Neural progenitor cell (in vitro differentiated cells): ENCODE results near the gene PRPF31.

Source experiments
- EZH2 ChIP-seq: fragments of 200-600 bp; sonication (generic); IDR thresholded peaks from 2 replicates; pipeline ENCODE4 v1.6.1; 2017; ENCODE audit warnings: antibody characterized with exemption, mild to moderate bottlenecking, moderate library complexity
- TF ChIP-seq, protein P1 (sequence below): fragments of 200-600 bp; sonication (generic); IDR thresholded peaks from 2 replicates; pipeline ENCODE4 v1.5.1; 2017; ENCODE audit warnings: antibody characterized with exemption, mild to moderate bottlenecking

DNA sequence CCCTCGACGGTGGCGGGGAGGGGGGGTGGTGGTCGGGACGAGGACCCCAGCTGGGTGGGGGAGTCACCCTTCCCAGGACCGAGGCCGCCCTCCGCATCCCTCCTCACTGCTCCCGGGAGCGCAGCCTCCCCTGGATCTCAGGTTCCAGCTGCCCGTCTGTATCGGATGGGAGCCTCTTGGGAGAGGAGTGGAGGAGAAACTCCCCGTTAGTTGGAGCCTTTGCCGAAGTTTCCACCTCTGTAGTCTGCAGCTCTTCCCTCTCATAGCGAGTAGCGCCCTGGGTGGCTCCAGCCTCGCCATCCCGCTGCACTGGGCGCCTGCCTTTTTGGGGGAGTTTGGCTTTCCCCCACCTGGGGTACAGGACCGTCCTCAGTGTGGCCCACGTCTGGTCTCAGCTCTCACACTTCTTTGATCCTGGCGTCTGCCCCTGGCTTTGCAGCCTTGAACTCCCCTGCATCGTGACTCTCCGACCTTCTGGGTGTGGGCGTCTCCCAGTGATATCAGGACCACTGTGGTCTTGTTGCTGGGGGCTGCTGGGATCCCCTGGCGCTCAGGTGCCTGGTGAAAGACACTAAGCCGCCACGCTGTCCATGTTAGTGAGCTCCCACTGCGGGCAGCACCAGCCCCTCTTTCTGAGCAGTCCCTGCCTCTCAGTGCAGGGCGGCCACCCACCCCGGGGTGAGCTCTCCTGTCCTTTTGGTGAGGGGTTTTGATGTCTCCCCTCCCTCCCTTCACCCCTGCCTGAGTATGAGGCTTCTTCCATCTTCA, 23.1 kb downstream of the PRPF31 start:
- TF ChIP-seq, protein P1, sequence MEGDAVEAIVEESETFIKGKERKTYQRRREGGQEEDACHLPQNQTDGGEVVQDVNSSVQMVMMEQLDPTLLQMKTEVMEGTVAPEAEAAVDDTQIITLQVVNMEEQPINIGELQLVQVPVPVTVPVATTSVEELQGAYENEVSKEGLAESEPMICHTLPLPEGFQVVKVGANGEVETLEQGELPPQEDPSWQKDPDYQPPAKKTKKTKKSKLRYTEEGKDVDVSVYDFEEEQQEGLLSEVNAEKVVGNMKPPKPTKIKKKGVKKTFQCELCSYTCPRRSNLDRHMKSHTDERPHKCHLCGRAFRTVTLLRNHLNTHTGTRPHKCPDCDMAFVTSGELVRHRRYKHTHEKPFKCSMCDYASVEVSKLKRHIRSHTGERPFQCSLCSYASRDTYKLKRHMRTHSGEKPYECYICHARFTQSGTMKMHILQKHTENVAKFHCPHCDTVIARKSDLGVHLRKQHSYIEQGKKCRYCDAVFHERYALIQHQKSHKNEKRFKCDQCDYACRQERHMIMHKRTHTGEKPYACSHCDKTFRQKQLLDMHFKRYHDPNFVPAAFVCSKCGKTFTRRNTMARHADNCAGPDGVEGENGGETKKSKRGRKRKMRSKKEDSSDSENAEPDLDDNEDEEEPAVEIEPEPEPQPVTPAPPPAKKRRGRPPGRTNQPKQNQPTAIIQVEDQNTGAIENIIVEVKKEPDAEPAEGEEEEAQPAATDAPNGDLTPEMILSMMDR = no peak
- TF ChIP-seq EZH2 = no peak
